Raji (cell line): Measurements from ENCODE around the gene PTPA.

ENCODE experiments used
- POLR2A ChIP-seq: IDR thresholded peaks from 2 replicates; pipeline ENCODE4 v1.6.1; 2011; ENCODE audit warnings: low read depth, low read length, control low read depth; ENCODE audit not compliant: insufficient read depth

The PTPA gene

GRCh38 chr9:129150122-129150521 lies 38.9 kb downstream of the PTPA start:
- no peak for TF ChIP-seq POLR2A

DNA sequence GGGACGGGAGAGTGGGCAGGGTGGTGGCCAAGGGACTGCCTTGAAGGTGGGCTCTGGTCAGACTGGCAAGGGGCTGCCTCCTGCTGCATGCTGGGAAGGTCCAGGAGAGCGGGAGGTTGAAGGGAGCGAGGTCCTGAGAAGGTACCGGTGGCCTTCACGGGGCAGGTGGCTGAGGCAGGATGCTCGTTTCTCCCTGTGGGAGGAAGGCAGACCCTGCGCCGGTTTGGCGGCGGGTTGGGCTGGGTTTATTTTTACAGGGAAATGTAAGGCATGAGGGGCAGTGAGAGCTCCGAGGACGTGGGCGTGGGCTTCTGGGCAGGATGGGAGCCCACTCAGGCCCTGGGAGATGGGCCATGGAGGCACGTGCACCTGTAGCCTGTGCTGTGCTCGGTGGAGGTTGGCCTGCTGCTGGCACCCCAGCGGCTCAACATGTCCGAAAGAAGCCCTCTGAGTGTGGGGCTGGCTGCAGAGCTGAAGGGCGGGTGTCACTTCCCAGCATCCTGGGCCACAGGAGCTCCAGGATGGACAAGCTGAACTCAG lies 39.5 kb downstream of the PTPA start:
- no peak for TF ChIP-seq POLR2A

DNA sequence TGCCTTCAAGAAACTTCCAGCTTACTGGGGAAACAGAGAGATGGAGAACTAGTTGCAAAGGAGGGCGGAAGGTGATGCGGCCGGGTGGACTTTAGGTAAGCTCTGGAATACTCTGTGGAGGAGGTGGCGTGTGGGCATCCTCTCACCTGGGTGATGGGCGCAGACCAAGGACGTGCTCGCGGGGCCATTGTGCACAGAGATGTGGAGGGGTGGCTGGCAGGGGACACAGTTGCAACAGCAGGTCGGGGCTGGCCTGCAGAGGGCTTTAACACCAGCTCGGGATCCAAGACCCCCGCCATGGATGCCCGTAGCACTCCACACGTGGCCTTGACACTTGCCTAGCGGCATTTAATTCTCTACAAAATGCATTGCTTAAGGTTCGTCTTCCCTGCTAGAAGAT lies 40.3 kb downstream of the PTPA start:
- no peak for TF ChIP-seq POLR2A

GRCh38 chr9:129154866-129155477 lies 43.8 kb downstream of the PTPA start:
- TF ChIP-seq POLR2A = no peak

DNA sequence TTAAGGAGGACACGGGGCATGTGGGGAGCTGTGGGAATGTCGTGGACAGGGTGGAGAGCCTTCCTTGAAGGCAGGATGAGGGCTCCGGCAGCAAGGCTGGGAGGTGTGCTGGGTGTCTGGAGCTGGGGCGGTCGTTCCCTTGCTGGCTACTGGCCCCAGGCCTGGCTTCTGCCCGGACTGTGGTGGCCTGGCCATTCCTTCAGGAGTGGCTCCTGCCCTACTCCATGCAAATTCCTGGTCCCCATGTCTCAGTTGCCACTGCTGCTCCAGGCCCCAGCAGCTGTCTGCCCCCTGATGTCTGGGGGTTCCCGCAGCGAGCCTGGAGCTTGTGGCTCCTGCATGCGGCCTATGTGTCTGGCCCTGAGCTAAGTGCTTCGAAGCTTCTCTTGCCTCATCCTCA lies 44.9 kb downstream of the PTPA start:
- no peak for TF ChIP-seq POLR2A

GRCh38 chr9:129160712-129161533 lies 49.7 kb downstream of the PTPA start:
- no peak for TF ChIP-seq POLR2A

DNA sequence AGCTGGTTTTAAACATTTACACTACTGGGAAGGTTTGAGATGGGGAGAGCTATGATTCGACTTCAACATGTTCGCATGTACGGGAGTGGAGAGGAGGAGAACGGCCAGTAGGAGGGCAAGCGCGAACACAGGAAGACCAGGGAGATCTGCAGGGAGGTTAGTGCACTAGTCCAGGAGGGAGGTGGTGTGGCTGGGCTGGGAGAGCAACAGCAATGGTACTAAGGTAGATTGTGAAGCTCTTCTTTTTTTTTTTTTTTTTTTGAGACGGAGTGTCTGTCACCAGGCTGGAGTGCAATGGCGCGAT lies 50.3 kb downstream of the PTPA start:
- no peak for TF ChIP-seq POLR2A

GRCh38 chr9:129162497-129163197 lies 51.4 kb downstream of the PTPA start:
- no peak for TF ChIP-seq POLR2A

DNA sequence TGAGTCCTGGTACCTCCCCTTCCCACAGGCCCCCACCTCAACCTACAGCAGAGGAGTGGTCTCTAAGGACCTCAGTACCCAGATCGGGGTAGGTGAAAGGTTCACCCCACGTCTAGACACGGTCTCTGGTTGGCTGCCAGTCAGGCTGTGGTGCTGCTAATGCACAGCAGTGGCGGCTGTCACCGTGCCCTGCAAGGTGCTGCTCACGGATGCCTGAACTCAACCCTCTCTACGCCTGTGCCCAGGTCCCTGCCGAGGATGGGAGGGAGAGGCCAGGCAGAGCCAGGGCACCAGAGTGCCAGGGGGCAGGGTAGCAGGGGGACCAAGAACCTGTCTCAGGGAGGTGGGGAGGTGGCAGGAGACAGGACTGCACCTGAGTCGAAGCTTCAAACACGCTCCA lies 52.5 kb downstream of the PTPA start:
- no peak for TF ChIP-seq POLR2A

- TF ChIP-seq POLR2A = no peak
These were observed 53.2 kb downstream of the PTPA start for GRCh38 chr9:129164246-129164930.

DNA sequence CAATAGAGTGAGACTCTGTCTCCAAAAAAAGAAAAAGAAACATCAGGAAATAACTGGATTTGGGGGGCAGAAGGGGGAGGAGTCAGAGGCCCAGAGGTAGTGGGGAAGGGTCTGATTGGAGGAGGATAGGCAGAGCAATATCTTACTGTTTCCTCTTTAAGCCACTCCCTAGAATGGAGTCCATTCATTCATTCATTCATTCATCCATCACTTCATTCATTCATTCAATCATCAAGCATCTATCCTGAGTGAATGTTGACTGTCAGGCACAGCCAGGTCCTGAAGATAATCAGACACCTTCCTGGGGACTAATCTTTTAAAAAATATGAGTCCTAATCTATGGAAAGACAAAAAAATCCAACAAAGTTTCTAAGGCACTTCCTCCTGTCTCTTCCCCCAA lies 54.0 kb downstream of the PTPA start:
- TF ChIP-seq POLR2A = no peak

GRCh38 chr9:129166623-129167557 lies 55.7 kb downstream of the PTPA start:
- TF ChIP-seq POLR2A = no peak

- TF ChIP-seq POLR2A = no peak
These were observed 59.0 kb downstream of the PTPA start for GRCh38 chr9:129170229-129170628.

DNA sequence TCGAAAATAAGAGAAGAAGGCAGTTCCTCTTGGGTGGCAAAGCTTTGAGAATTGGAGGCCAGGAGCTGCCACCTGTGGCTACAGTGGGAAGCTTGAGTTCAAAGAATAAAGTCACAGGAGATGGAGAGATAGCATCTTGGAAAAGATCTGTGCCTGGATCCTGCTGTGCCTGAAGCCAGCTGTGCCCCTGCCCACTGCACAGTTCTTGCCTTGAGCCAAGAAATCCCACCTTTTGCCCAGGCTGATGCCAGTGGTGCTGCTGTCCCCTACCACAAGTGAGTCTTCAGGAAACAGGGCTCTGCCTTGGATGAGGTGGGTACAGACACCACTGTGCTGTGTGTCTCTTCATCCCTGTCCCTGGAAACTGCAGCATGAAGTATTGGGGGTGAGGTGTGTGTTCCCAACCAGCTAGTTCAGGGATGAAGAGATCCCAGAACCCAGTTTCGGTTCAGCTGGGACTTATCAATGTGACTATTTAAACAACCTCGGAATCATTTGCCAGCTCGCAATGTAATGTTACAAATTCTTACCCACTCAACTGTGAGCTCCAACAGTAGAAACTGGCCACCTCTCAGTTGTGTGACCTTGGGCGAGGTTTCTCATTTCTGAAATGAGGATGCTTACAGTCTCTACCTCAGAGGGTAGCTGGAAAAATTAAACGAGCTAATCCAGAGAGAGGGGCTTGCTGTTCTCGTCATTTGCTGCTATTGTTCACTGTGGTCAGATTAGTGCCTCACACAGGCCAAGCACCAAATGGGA lies 61.0 kb downstream of the PTPA start:
- TF ChIP-seq POLR2A = no peak

DNA sequence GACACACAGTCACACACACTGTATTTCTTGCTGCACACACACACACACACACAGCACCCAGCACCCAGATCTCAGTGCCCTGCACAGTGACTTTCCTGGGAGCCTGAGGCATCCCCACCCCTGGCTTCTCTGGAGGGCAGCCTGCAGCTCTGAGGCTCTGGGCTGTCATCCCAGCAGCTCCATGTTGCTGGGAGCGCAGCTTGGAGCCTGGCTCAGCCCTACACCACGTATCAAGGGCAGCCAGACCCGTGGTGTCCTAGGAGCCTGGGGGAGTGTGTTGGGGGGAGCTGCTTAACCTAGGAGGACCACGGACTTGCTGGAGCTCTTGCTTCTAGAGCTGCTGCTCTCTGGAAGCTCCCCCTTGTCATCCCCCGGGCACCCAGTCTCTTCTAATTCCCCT lies 61.6 kb downstream of the PTPA start:
- TF ChIP-seq POLR2A = no peak
